ENCODE results near the gene PLCL2. TPM values are rescaled to one million over a fixed set of nuclear protein-coding genes. Genes with fewer than 3 reads are reported as not detected.

Gene PLCL2
- total and polyA plus RNA-seq, 12 donors = 4.5 to 44.0 (median 27.1) TPM

DNA sequence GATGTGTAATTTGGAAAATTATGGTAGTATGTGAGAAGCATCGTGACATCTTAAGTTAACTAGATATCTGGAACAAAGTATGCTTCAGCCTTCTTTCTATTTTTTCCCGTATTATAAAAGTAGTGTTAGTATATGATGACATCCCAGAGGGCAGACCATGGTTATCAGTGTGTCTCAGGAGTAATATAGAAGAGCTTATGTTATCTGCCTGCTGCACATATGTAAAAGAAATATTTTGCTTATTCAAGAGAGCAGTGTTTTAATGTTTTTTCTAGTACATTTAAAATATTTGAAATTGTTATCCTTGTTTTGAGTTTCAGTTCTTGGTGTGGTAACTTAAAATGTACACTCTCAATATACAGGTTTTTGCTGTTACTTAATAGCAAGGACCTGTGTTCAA is 24.1 kb downstream of the PLCL2 start:
- no peaks in the 10 kb centered on the region for H3K9me3 ChIP-seq (replicated peaks in 1 of 3)
- DNase-seq = no peak
- no peak overlapping the region for H3K27ac ChIP-seq
- peaks cover 7 to 40% of the 10 kb centered on the region in 2 donors for H3K4me1 ChIP-seq (replicated peaks in 1 of 2)
- H3K36me3 ChIP-seq (replicated peaks in 1 of 2) = no peaks in the 10 kb centered on the region
- no peak overlapping the region for H3K4me3 ChIP-seq
- intact Hi-C loops (cut with DNase I) = no loop called here
- no peaks in the 10 kb centered on the region for H3K27me3 ChIP-seq
- 85 to 94% (median 91%) methylated on average over 2 of the region's 2 CpGs for WGBS, 4 donors
- TF ChIP-seq, protein P1, sequence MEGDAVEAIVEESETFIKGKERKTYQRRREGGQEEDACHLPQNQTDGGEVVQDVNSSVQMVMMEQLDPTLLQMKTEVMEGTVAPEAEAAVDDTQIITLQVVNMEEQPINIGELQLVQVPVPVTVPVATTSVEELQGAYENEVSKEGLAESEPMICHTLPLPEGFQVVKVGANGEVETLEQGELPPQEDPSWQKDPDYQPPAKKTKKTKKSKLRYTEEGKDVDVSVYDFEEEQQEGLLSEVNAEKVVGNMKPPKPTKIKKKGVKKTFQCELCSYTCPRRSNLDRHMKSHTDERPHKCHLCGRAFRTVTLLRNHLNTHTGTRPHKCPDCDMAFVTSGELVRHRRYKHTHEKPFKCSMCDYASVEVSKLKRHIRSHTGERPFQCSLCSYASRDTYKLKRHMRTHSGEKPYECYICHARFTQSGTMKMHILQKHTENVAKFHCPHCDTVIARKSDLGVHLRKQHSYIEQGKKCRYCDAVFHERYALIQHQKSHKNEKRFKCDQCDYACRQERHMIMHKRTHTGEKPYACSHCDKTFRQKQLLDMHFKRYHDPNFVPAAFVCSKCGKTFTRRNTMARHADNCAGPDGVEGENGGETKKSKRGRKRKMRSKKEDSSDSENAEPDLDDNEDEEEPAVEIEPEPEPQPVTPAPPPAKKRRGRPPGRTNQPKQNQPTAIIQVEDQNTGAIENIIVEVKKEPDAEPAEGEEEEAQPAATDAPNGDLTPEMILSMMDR (IDR thresholded peaks at IDR 0.05) = no peak
- TF ChIP-seq POLR2A (IDR thresholded peaks at IDR 0.05) = no peak

DNA sequence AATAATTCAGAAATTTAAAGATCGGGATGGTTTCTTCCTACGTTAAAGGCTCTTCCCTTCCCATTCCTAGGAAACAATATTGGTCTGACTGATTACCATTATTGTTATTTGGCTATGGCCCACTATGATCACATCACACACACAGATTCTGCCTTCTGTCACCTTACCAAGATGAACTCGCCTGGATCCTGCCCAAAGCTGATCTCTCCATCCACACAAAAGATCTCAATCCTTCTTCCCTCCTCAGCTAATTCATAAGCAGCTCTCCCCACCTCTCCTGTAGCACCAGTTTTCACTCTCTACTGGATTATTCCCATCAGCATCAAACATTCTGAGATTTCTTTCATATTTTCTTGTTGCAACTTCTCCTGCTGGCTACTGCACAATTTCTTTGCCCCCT is 25.0 kb downstream of the PLCL2 start:
- H3K9me3 ChIP-seq (replicated peaks in 1 of 3) = no peaks in the 10 kb centered on the region
- no peaks in the 10 kb centered on the region for H3K27me3 ChIP-seq
- no peak for TF ChIP-seq POLR2A (IDR thresholded peaks at IDR 0.05)
- TF ChIP-seq, protein P1 (IDR thresholded peaks at IDR 0.05) = no peak
- WGBS, 4 donors = 92 to 96% (median 93%) methylated on average over 3 of the region's 3 CpGs
- no peak overlapping the region for H3K4me3 ChIP-seq
- no peak for DNase-seq
- H3K27ac ChIP-seq = no peak overlapping the region
- no peaks in the 10 kb centered on the region for H3K36me3 ChIP-seq (replicated peaks in 1 of 2)
- peaks cover 7 to 40% of the 10 kb centered on the region in 2 donors for H3K4me1 ChIP-seq (replicated peaks in 1 of 2)
- intact Hi-C loops (cut with DNase I) = no loop called here

DNA sequence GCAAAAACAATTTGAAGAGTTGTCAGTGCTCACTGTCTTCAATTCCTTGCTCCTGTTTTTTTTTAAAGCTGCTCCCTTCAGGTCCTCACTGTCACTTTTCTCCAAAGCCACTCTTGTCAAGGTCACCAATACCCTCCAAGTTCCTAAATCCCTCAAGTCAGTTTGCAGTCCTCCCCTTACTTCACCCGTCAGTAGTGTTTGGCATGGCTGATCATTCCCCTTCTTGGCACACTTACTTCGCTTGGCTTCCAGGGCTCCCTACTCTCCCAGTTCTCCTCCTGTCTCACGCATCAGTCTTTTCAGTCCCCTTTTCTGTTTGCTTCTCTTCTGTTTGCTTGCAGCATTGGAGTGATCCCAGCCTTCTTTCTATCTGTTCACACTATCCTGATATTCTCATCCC is 25.5 kb downstream of the PLCL2 start:
- DNase-seq = no peak
- Histone ChIP-seq H3K4me1 (replicated peaks in 1 of 2) (peaks cover 7 to 36% of the 10 kb centered on the region in 2 donors), H3K36me3 (replicated peaks in 1 of 2) (no peaks in the 10 kb centered on the region), H3K9me3 (replicated peaks in 1 of 3) (no peaks in the 10 kb centered on the region), H3K4me3 (no peak overlapping the region), H3K27ac (no peak overlapping the region), H3K27me3 (no peaks in the 10 kb centered on the region)
- WGBS, 4 donors = 74 to 82% (median 80%) methylated on average over 3 of the region's 3 CpGs
- no peak for TF ChIP-seq POLR2A (IDR thresholded peaks at IDR 0.05)
- TF ChIP-seq, protein P1 (IDR thresholded peaks at IDR 0.05) = no peak
- intact Hi-C loops (cut with DNase I) = no loop called here

DNA sequence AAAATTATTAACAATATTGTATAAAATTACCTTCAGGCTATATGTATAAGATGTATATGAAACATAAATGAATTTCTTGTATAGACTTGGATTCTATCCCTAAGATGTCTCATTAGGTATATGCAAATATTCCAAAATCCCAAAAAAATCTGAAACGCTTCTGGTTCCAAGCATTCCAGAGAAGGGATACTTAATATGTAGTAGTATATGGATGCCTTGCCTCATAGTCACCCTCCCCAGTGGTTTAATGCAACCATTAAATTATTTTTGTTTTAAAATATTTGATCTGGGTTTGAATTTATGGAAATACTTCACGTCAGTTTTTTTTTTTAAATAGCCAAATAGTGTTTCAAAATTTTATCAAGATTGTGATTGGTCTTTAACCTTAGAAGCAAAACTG is 27.2 kb downstream of the PLCL2 start:
- no peaks in the 10 kb centered on the region for H3K36me3 ChIP-seq (replicated peaks in 1 of 2)
- TF ChIP-seq, protein P1 (IDR thresholded peaks at IDR 0.05) = no peak
- TF ChIP-seq POLR2A (IDR thresholded peaks at IDR 0.05) = no peak
- no peak for DNase-seq
- 91 to 96% (median 94%) methylated on average over 2 of the region's 2 CpGs for WGBS, 4 donors
- peaks cover 5 to 31% of the 10 kb centered on the region in 2 donors for H3K4me1 ChIP-seq (replicated peaks in 1 of 2)
- H3K27me3 ChIP-seq = no peaks in the 10 kb centered on the region
- intact Hi-C loops (cut with DNase I) = no loop called here
- no peak overlapping the region for H3K27ac ChIP-seq
- H3K4me3 ChIP-seq = no peak overlapping the region
- no peaks in the 10 kb centered on the region for H3K9me3 ChIP-seq (replicated peaks in 1 of 3)
